GM19099 (cell line): Measurements from ENCODE around the gene DNAJC13.

Source experiments
- POLR2A ChIP-seq: IDR thresholded peaks from 3 replicates; pipeline ENCODE4 v1.6.1; 2011; ENCODE audit warnings: low read depth; ENCODE audit not compliant: insufficient read length; ENCODE audit errors: extremely low read depth

DNAJC13 gene

GRCh38 chr3:132416807-132417694, at the start of gene DNAJC13:
Gene DNAJC13, plus strand, starts transcription at chr3:132417502. Its CDS starts 17,049 bp downstream, at chr3:132434551.
- TF ChIP-seq POLR2A: peak; percentile 73

- no peak for TF ChIP-seq POLR2A
Measured at GRCh38 chr3:132368515-132368914, 48.8 kb upstream of the DNAJC13 start.

- TF ChIP-seq POLR2A: no peak
Measured at GRCh38 chr3:132368962-132369361, 48.3 kb upstream of the DNAJC13 start.

GRCh38 chr3:132378048-132378762, 39.1 kb upstream of the DNAJC13 start:
- TF ChIP-seq POLR2A: no peak

GRCh38 chr3:132378846-132379245, 38.5 kb upstream of the DNAJC13 start:
- no peak for TF ChIP-seq POLR2A

- no peak for TF ChIP-seq POLR2A
Measured at GRCh38 chr3:132380920-132381319, 36.4 kb upstream of the DNAJC13 start.

GRCh38 chr3:132381348-132381944, 35.9 kb upstream of the DNAJC13 start:
- no peak for TF ChIP-seq POLR2A

GRCh38 chr3:132382267-132382666, 35.0 kb upstream of the DNAJC13 start:
- no peak for TF ChIP-seq POLR2A

- no peak for TF ChIP-seq POLR2A
Measured at GRCh38 chr3:132382688-132383194, 34.6 kb upstream of the DNAJC13 start.

GRCh38 chr3:132386259-132386658, 31.0 kb upstream of the DNAJC13 start:
- TF ChIP-seq POLR2A: no peak

- no peak for TF ChIP-seq POLR2A
Measured at GRCh38 chr3:132394320-132394719, 23.0 kb upstream of the DNAJC13 start.

- TF ChIP-seq POLR2A: no peak
Measured at GRCh38 chr3:132395126-132395525, 22.2 kb upstream of the DNAJC13 start.

- TF ChIP-seq POLR2A: no peak
Measured at GRCh38 chr3:132396255-132396654, 21.0 kb upstream of the DNAJC13 start.

- no peak for TF ChIP-seq POLR2A
Measured at GRCh38 chr3:132399054-132399929, 18.0 kb upstream of the DNAJC13 start.

GRCh38 chr3:132401255-132401654, 16.0 kb upstream of the DNAJC13 start:
- TF ChIP-seq POLR2A: no peak

- no peak for TF ChIP-seq POLR2A
Measured at GRCh38 chr3:132404276-132404675, 13.0 kb upstream of the DNAJC13 start.
